Stimulated activated CD4-positive, alpha-beta T cell treated with anti-CD3 and anti-CD28 coated beads, Interleukin-1b, Interleukin-23, amount 100 ng/mL, for 4 hours (primary cell): ENCODE results near the gene BPIFB2.

Experiments
- DNase-seq, 2 donors: peaks; one replicate each; pipeline ENCODE4 v3.0.0-alpha.2; 2020; ENCODE audit warnings: low read depth in 2 of 2

The BPIFB2 gene

DNA sequence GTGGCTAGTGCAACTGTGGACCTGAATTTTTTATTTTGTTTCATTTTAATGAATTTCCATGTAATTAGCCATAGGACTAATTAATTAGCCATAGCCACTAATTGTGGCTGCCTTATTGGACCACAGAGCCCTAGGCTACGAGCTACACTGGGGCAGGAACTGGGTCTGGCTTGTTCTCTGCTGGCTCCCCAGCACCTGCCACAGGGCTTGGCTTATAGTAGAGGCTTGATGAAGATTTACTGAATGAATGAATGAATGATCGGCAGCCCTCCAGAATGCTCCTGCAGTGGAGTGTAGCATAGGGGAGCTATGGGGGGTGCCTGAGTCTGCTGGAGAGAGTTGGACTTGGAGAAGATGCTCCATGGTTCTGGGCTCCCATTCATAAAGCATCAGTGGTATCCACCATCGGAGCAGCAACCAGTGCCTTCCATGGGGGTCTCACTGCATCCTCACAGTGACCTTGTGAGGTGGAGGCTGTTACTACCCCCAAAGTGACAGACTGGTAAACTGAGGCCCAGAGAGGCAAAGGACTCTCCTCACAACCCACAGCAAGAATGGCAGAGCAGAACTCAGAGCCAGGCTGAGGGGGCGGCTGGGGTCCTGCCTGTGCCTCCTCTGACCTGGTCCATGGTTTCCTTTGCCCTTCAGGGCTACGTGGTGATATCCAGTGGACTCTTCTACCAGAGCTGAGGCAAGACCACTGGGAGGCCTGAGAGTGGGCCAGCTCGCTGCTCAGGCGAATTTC is 15.4 kb downstream of the BPIFB2 start:
- DNase-seq: no peak

DNA sequence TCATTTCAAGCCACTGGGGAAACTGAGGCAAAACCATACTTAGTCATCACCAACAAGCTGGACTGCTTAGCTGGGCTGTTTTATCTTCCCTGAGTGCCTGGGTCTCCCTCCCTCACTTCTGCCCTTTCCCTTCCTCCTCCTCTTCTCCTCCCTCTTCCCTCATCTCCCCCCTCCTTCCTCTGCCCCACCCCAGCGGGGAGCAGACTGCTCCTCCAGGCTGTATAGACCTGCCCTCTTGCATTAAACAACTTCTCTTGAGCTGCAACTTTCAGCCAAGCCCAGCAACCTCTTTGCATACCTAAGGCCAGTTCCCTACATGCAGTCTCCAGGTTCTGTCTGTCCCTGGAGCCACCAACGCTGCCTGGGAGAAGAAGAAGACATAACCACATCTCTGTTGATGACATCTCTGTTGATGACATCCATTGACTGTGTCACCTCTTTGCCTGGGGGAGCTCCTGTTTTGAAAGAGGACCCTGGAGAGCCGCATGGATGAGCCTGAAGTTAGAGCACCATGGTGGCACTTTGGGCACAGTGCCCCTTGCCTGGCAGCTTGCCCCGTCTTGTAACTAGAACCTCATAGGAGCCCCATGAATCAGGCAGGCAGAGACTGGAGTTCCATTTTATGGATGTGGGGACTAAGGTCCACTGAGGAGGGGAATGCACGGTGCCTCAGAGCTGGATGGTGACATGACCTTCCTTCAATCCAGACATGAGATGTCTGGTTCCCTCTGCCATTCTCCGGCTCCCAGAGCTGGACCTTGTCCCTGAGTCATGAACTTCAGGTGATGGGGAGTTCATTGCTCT is 16.1 kb downstream of the BPIFB2 start:
- DNase-seq: no peak

DNA sequence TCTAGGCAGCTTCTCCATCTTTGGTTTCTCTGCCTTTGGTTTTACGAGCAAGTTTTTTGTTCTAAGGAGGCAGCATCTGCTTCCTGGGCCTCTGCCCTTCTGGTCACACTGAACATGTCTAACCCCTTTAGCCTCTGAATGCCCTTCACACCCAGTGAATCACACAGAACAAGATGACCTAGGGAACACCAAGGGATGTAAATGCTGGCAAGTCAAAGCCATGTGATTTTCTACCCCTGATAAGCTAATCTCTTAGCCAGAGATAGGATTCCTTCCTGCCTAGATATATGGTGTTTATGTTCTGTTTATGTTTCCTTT is 16.7 kb downstream of the BPIFB2 start:
- no peak for DNase-seq

DNA sequence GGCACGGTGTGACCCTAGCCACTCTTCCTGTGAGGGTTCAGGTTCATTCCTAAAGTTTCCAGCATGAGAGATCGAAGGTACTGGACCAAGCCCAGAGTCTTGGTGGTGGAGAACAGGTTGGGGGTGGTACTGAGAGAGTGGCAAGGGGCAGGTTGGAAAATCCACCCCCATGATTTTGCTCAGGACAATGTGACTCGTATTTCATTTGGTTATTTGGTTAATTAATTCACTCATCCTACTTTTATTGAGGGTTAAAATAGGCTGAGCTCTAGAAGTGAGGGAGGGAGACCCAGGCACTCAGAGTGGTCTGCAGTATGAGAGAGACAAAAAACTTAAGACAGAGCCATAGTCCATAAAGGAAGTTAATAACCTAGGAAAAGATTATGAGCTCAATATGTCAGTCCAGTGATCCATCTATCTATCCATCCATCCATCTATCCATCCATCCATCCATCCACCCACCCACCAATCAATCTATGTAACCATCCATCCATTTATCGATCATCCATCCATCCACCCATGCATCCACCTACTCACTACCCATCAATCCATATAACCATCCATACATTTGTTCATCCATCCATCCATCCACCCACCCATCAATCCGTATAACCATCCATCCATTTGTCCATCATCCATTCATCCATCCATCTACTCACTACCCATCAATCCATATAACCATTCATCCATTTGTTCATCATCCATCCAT is 17.3 kb downstream of the BPIFB2 start:
- no peak for DNase-seq

DNA sequence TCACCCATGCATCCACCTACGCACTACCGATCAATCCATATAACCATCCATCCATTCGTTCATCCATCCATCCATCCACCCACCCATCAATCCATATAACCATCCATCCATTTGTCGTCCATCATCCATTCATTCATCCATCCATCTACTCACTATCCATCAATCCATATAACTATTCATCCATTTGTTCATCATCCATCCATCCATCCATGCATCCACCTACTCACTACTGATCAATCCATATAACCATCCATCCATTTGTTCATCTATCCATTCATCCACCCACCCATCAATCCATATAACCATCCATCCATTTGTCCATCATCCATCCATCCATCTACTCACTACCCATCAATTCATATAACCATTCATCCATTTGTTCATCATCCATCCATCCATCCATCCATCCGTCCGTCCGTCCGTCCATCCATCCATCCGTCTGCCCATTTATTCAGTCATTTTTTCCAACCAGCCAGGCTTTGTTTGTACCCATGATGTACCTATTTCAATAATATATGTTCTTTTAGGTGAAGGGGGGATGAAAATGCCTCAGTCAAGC is 17.9 kb downstream of the BPIFB2 start:
- DNase-seq: no peak

DNA sequence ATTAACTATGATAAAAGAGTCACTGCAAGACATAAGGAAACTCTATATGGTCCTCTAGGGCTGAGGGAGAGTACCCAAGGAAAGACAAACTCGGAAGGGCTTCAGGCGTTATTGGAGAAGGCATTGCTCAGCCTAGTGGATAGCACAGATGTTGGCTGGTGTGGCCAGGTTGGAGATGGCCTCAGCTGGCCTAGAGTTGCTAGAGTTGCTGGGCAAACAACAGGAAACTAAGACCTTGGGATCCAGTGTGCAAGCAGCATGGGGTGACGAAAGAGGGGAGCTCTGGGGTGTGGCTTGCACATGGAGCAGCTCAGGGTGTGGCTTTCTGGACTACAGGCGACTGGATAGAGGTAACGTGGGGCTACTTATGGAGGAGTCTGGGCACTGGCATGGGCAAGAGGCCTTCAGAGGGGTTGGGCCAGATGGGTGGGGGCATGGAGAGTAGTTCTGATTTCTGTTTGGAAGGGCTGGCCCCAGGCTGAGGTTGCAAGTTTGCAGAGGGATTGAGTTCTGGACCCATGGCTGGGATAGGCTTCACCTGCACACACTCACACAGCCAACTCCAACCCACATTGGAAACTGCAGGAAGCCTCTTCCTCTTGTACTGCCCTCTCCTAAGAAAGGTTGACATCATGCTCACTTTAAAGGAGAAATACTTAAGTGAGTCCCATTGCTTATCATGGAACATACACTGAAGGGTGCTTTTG is 18.7 kb downstream of the BPIFB2 start:
- DNase-seq: no peak

DNA sequence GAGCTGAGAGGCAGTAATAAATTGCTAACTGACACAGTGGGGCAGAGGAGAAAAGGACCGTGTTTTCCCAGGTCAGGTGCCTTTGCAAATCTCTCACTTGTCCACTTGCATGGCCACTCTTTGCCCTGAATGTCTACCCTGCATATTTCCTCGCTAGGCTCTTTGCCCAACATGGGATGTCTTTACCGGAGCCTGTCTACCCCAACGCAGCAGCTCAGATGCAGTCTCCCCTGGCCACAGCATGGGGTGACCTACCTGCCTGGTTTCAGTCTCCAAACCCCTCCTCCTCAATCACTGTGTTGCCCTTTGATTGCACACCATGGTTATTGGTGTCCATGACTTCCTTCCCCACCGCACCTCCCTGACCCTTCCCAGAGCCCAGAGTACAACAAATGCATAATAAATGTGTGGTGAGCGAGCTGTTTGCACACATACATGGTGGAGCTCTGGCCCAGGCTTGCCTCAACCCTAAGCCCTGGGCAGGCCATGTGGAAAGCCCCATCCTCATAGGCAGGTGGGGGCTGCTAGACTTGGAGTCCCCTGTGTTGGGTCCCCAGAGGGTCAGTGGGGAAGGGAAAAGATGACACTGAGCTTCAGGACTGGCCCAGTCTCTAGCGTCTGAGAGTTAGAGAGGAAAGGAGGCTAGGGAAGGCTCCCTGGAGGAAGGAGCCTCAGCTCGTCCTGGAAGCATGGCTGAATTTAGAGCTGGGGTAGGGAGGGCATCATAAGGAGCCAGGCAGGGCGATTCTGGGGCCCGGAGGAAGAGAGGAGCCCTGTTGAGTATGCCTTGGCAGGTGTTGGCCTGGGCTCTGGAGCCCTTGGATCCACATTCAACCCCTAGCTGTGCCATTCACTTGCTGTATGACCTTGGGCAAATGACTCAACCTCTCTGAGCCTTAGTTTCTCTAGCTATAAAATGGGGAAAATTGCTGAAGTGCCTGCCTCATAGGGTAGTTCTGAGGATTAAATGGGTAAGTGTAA is 19.6 kb downstream of the BPIFB2 start:
- DNase-seq: no peak

DNA sequence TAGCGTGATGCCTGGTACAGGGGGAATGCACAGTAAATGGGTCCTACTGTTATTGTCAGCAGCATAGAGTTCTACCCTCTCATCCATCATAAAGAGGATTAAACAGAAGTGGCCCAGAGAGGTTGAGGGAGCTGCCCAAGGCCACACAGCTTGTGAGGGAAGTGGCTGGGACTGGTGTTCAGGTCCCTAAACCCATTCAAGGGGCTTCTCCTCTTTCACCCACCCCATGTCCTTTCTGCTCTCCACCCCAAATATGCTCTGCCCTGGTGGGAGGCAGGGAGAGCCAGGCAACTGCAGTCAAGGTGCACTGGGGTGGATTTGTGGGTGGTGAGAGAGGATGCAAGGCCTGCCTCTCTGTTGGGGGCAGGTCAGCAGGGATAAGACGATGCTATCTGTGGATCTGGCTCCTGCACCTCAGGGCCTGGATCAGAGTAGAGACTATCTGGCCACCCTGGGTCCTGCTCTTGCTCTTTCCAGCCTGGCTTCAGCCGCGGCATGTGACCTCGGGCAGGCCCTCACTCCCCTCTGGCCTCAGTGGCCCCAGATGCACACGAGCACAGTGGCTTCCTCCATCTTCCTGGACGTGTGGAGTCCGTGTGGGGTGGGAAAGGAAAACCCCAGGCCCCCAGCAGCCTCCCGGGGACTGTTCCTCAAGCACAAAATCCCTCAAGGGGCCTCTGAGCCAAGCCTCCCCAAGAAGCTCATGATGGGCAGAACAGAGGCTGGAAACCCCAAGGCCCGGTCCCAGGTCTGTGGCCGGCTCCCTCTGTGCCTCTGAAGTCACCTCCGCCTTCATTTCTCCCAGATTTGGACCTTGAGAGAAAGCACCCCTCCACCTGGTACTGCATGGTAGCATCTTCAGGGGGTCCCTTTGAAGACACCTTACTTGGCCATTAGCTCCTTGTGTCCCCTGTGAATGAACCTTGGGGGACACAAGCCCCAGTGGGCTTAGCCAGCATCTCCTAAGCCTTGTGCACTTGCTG is 20.6 kb downstream of the BPIFB2 start:
- DNase-seq: no peak

DNA sequence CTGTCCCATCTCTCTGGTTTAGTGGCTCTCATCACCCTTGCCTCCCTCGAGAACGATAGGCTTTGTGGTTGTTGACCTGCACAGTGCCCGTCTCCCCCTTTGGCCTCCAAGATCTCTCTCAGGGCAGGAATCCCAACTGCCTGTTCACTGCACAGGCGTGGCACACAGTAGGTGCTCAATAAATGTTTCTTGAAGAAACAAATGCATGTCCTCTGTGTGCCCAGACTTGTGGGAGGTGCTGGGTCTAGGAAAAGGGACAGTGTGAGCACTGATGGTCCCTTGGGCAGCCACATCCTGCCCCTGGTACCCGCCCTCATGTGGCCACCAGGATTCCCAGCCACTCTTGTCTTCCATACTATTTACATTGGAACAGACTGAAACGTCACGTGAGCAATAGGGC is 21.4 kb downstream of the BPIFB2 start:
- no peak for DNase-seq

DNA sequence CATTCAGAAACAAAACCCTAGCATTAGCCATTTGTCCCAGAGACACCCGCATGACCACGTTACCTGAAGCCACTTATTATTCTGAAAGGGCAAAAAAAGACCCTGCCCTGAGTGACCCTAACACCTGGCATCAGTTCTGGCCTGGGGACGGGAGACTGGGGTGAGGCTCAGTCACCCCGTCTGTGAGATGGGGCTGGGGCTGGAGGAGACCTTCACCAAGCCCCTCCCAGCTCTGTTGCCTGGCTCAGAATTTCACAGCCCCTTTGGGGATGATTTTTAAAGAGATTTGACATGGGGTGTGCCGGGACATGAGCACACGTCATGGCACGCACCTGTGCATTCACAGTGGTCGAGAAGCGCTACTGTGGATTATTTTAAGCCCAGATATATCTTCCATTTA is 22.6 kb downstream of the BPIFB2 start:
- no peak for DNase-seq

DNA sequence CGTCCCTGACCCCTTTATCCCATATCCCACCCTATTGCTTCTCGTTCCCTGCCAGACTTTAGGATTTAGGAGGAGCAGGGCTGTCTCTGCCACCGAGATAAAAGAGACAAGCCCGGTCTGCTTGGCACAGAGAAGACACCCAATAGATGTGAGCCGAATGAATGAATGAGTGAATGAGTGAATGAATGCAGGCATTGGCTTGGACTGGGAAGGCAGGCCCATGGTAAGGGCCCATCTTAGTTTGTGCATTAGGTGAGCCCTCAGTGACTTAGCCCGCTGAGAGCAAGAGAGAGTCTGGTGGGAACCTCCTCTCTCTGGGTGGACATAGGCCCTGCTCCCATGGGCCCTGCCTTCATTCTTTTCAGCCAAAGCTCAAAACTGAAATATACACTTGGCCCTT is 23.1 kb downstream of the BPIFB2 start:
- DNase-seq: no peak

DNA sequence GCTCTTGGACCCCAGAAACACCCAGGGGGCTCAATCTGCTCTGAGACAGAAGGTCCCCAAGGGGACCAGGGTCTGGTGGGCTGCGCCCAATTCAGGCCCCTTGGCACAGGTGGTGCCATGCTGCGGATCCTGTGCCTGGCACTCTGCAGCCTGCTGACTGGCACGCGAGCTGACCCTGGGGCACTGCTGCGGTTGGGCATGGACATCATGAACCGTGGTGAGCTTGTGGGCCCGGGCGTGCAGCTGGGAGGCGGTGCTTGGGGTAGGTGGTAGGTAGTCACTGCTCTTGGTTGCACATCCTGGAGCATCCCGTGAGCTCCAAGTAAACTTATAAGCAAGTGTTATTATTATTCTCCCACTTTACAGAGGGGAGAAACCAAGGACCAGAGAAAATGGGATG is 24.0 kb downstream of the BPIFB2 start, which contains the start of gene BPIFB6:
Gene BPIFB6, plus strand, starts transcription at position 118 of the 400 bp plus-strand sequence. Its CDS starts 0 bp downstream, at position 118.
- DNase-seq: no peak

DNA sequence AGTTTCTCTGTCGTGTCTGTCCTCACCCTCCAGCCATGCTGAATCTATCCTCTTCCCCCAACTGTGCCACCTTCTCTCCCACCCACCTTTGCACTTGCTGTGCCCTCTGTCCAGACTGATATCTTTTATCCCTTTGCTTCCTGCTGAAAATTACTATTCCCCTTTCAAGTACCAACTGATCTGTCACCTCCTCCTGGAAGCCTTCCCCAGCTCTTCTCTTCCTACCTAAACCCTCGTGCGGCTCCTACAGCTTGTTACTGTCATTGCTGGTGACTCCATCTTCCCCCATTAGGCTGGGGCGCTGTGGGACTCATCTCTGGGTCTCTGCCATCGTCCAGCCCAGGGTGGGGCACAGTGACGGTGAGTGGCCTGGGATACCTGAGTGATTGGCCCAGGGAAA is 25.1 kb downstream of the BPIFB2 start:
- DNase-seq: no peak

DNA sequence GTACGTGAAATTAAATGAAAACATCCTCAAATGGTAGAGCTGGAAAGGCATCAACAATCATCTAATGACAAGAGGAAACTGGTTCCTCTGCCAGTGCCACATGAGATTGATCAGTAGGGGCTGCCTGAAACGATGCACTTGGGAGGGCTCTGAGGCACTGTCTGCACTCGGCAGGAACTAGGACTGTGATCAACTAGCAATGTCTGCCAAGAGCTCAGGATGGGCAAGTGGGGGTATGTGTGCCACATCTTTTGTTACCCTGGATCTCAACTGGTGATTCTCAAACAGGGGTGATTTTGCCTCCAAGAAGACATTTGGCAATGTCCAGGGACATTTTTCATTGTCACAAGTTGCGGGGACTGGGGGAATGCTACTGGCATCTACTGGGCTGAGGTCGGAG is 25.9 kb downstream of the BPIFB2 start:
- DNase-seq: no peak

DNA sequence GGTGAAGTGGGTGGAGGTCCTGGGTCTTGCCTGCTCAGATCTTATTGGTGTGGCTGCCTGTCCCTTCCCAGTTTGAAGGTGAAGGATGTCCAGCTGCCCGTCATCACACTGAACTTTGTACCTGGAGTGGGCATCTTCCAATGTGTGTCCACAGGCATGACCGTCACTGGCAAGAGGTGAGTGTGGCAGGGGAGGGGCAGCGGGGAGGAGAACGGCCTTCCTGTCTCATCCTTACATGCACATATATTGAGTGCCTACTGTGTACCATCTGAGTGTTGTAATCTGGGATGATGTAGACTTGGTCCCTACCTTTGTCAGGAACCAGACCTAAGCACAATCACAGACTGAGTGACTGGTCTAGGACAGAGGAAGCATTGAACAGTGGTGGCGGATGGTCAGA is 26.6 kb downstream of the BPIFB2 start:
- no peak for DNase-seq

DNA sequence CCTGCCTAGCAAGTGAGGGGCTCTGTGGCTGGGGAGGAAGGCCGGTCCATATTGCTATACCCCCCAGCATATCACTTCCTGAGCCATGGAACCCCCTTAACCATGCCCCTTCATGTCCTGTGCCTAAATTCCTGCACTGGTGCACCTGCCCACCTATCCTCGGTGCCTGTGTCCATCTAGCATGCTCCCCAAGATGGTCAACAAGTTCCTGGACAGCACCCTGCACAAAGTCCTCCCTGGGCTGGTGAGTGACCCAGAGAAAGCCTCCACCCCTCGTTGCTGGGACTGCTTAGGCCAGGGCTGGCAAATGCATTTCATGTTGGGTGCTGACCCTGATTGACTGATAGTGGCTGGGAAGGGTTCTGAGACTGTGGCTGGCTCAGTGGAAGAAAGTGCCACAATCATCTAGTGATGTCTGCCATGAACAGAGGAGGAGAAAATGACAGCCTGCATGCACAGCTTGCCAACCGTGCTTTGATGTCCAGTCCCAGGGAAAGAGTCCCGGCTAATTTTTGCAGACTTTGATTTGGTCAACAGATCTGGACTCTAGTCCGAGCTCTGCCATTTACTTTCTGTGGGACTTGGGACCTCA is 27.5 kb downstream of the BPIFB2 start:
- no peak for DNase-seq

DNA sequence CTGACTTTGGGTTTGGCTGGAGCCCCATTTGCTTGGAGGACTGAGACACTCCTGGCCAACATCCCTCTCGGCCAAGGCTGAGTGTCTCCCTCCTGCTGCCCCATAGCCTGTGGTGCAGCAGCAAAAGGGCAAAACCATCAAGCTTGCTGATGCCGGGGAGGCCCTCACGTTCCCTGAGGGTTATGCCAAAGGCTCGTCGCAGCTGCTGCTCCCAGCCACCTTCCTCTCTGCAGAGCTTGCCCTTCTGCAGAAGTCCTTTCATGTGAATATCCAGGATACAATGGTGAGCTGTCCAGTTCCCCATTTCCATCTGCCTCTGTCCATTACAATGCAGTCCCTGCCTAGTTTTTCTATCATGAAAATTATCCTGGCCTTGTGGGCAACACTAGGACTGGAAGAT is 30.0 kb downstream of the BPIFB2 start:
- DNase-seq: no peak

DNA sequence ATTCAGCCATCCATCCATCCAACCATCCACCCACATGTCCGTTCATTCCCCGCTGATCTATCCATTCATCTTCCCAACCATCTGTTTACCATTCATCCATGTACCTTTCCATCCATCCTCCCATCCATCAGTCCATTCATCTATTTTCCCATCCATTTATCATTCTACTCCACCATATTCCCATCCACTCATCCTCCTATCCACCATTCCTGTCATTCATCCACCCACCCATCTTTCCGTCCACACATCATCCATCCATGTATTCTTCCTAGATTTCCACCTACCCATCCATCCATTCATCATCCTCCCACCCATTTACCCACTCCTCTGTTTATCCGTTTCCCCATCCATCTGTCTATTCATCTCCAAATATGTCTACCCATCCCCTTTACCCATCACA is 30.7 kb downstream of the BPIFB2 start:
- no peak for DNase-seq

DNA sequence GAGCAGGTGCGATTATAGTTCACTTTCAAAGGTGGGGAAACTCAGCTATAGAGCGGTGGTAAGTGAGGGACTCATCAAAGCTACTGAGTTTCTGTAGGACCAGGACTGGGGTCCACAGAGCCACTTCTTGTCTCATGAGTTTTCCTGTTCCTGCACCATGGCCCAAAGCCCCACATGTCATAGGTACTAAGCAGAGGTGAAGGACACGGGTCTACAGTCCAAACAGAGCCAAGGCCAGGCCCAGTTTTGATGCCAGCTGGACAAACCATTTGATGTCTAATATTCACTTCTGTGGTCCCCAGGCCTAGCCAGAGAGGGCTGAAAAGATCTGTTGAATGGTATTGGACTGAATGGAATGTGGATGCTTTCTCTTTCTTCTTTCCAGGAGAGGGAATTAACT is 34.9 kb downstream of the BPIFB2 start:
- DNase-seq: no peak
